Iris pigment epithelial cell (primary cell): Measurements from ENCODE around the gene ATXN7L3.
A peak's percentile ranks its signal among the peaks of the same experiment; 100 is the strongest.
"Not testable (repeated sequence)": the region's sequence is repeated elsewhere in the genome, so short reads cannot be mapped to it uniquely, and the experiment has no call there.

Source experiments
- DNase-seq: peaks from one replicate; pipeline ENCODE4 v3.0.0-alpha.2; 2011; ENCODE audit warnings: low read depth

Gene ATXN7L3

GRCh38 chr17:44199553-44200477 is at the start of gene ATXN7L3:
ATXN7L3 (minus strand) TSS chr17:44199884; CDS start chr17:44198070, 1,814 bp downstream.
- DNase-seq = peak; percentile 99

GRCh38 chr17:44247876-44248736 is 48.4 kb upstream of the ATXN7L3 start:
- no peak for DNase-seq

- no peak for DNase-seq
These were observed 47.8 kb upstream of the ATXN7L3 start for GRCh38 chr17:44247440-44247841.

- no peak for DNase-seq
These were observed 41.5 kb upstream of the ATXN7L3 start for GRCh38 chr17:44241106-44241624.

- DNase-seq = not testable (repeated sequence)
These were observed 38.2 kb upstream of the ATXN7L3 start for GRCh38 chr17:44237886-44238285.

GRCh38 chr17:44236444-44236991 is 36.8 kb upstream of the ATXN7L3 start:
- DNase-seq = no peak

GRCh38 chr17:44235583-44235936 is 35.9 kb upstream of the ATXN7L3 start:
- DNase-seq = peak; percentile 82

GRCh38 chr17:44233582-44233981 is 33.9 kb upstream of the ATXN7L3 start:
- DNase-seq = peak; percentile 44

GRCh38 chr17:44232061-44232460 is 32.4 kb upstream of the ATXN7L3 start:
- no peak for DNase-seq

- DNase-seq = no peak
These were observed 30.5 kb upstream of the ATXN7L3 start for GRCh38 chr17:44230140-44230539.

GRCh38 chr17:44229090-44229489 is 29.4 kb upstream of the ATXN7L3 start:
- DNase-seq = no peak

- no peak for DNase-seq
These were observed 23.9 kb upstream of the ATXN7L3 start for GRCh38 chr17:44223541-44224071.

- DNase-seq = peak; percentile 75
These were observed 22.6 kb upstream of the ATXN7L3 start for GRCh38 chr17:44222112-44222869.

GRCh38 chr17:44221862-44222111 is 22.1 kb upstream of the ATXN7L3 start:
- no peak for DNase-seq

GRCh38 chr17:44221084-44221861 is 21.6 kb upstream of the ATXN7L3 start:
- DNase-seq = peak; percentile 88

GRCh38 chr17:44220213-44221083 is 20.8 kb upstream of the ATXN7L3 start:
- peak; percentile 62 for DNase-seq

GRCh38 chr17:44219616-44220212 is 20.0 kb upstream of the ATXN7L3 start, which contains the start of gene UBTF:
UBTF (minus strand) TSS chr17:44219675; CDS start chr17:44218229, 1,446 bp downstream.
- DNase-seq = peak; percentile 69

GRCh38 chr17:44219108-44219615 is 19.5 kb upstream of the ATXN7L3 start:
- DNase-seq = peak; percentile 71
